B cell (primary cell): Measurements from ENCODE around the gene TJP3. TPM values are rescaled to one million over a fixed set of nuclear protein-coding genes. Genes with fewer than 3 reads are reported as not detected.

Experiments used
- ATAC-seq: fragments of 200-7000 bp; cut with Tn5 transposase; one replicate; pipeline ENCODE4 v1.10.0; 2021; ENCODE audit warnings: low read depth, mild to moderate bottlenecking, moderate number of reproducible peaks, moderate library complexity
- CTCF ChIA-PET: fragments of 350-600 bp; sonication (Branson Sonifier 250); formaldehyde crosslinking; loops from one replicate; lab custom pipeline; 2021; ENCODE audit warnings: antibody characterized with exemption, inconsistent platforms; lab: Charles Lee
- POLR2A ChIA-PET: fragments of 350-600 bp; sonication (Branson Sonifier 250); formaldehyde crosslinking; loops from one replicate; lab custom pipeline; 2021; ENCODE audit warnings: antibody characterized with exemption; lab: Charles Lee
- DNase-seq: peaks from one replicate; pipeline ENCODE4 v3.0.0; 2013
- H2AFZ ChIP-seq: 2 replicates; pipeline ENCODE4 v1.6.1; 2012; ENCODE audit warnings: mild to moderate bottlenecking, low read depth, low read length; ENCODE audit not compliant: insufficient read depth, poor library complexity, severe bottlenecking
- H3K27ac ChIP-seq, 2 donors: 1 replicate in 1 of 2; 2 replicates in 1 of 2; pipeline ENCODE4 v1.5.1; 2012 to 2013; ENCODE audit warnings: low read length in 2 of 2, mild to moderate bottlenecking in 2 of 2, moderate library complexity in 1 of 2
- H3K27me3 ChIP-seq, 4 experiments: fragments of 200-600 bp in 1 of 4; sonication (generic) in 1 of 4; replicated peaks in 1 of 4; 1 replicate in 2 of 4; 2 replicates in 2 of 4; pipeline versions ENCODE4 v1.6.1 to v1.7.0; 2013 to 2016; ENCODE audit warnings: low read length in 3 of 4, mild to moderate bottlenecking in 2 of 4, mixed read lengths in 1 of 4, moderate library complexity in 1 of 4; ENCODE audit not compliant: insufficient read depth in 4 of 4, control insufficient read depth in 3 of 4; ENCODE audit errors: control extremely low read depth in 1 of 4
- H3K36me3 ChIP-seq, 2 experiments: replicated peaks in 1 of 2; 1 replicate in 1 of 2; 2 replicates in 1 of 2; pipeline versions ENCODE4 v1.6.1 to v1.7.1; 2013; ENCODE audit warnings: low read length in 1 of 2; ENCODE audit not compliant: insufficient read depth in 2 of 2, control insufficient read depth in 1 of 2; ENCODE audit errors: control extremely low read depth in 1 of 2, extremely low read depth in 1 of 2
- H3K4me1 ChIP-seq, 2 donors: fragments of 200-600 bp in 1 of 2; sonication (generic) in 1 of 2; 1 replicate in 1 of 2; 2 replicates in 1 of 2; pipeline versions ENCODE4 v1.5.1 to v1.6.1; 2013 to 2017; ENCODE audit warnings: low read length in 2 of 2; ENCODE audit not compliant: control insufficient read depth in 2 of 2, insufficient read depth in 2 of 2
- H3K4me2 ChIP-seq: replicated peaks from 2 replicates; pipeline ENCODE3; 2012; ENCODE audit warnings: mild to moderate bottlenecking, low read depth, low read length; ENCODE audit not compliant: poor library complexity, severe bottlenecking
- H3K4me3 ChIP-seq, 5 experiments: fragments of 200-600 bp in 1 of 5; sonication (generic) in 1 of 5; 1 replicate in 3 of 5; 2 replicates in 2 of 5; pipeline versions ENCODE4 v1.5.1 to v1.7.0; 2011 to 2016; ENCODE audit warnings: low read length in 4 of 5, mild to moderate bottlenecking in 4 of 5, low read depth in 2 of 5, control low read depth in 1 of 5, moderate library complexity in 1 of 5; ENCODE audit not compliant: insufficient read depth in 1 of 5; ENCODE audit errors: control extremely low read depth in 1 of 5, extremely low read depth in 1 of 5
- H3K79me2 ChIP-seq: fragments of 200-600 bp; sonication (generic); one replicate; pipeline ENCODE4 v1.6.0; 2016; ENCODE audit warnings: low read length; ENCODE audit not compliant: control insufficient read depth, insufficient read depth
- H3K9ac ChIP-seq: fragments of 200-600 bp; sonication (generic); 2 replicates; pipeline ENCODE4 v1.6.1; 2017; ENCODE audit warnings: mild to moderate bottlenecking, low read length, moderate library complexity
- H3K9me3 ChIP-seq, 3 donors: one replicate each; pipeline versions ENCODE4 v1.6.1 to v1.7.1; 2013; ENCODE audit warnings: low read length in 2 of 3; ENCODE audit not compliant: control insufficient read depth in 2 of 3, insufficient read depth in 1 of 3; ENCODE audit errors: control extremely low read depth in 1 of 3
- H4K20me1 ChIP-seq: 2 replicates; pipeline ENCODE4 v1.6.0; 2012; ENCODE audit warnings: mild to moderate bottlenecking, low read length; ENCODE audit not compliant: insufficient read depth, control insufficient read depth, poor library complexity, severe bottlenecking
- H3K27ac Mint-ChIP-seq: one replicate; pipeline ENCODE4 v1.8.0; 2021; ENCODE audit warnings: mixed read lengths
- H3K27me3 Mint-ChIP-seq: one replicate; pipeline ENCODE4 v1.8.0; 2021; ENCODE audit warnings: mixed read lengths
- H3K4me1 Mint-ChIP-seq: one replicate; pipeline ENCODE4 v1.8.0; 2021; ENCODE audit warnings: mixed read lengths
- H3K4me3 Mint-ChIP-seq: one replicate; pipeline ENCODE4 v1.8.0; 2021; ENCODE audit warnings: mixed read lengths
- H3K9me3 Mint-ChIP-seq: one replicate; pipeline ENCODE4 v1.8.0; 2022; ENCODE audit warnings: mixed read lengths; ENCODE audit not compliant: insufficient read depth
- CTCF ChIP-seq: fragments of 200-600 bp; IDR thresholded peaks from one replicate; pipeline ENCODE4 v1.8.0; 2022; ENCODE audit warnings: antibody characterized with exemption, mild to moderate bottlenecking
- EZH2 ChIP-seq: IDR thresholded peaks from 2 replicates; pipeline ENCODE4 v1.6.1; 2012; ENCODE audit warnings: borderline replicate concordance, low read depth, mild to moderate bottlenecking, moderate library complexity, low read length; ENCODE audit not compliant: insufficient read depth, poor library complexity, severe bottlenecking
- WGBS: methylation state at CpG from one replicate; pipeline ENCODE4 v1.1.5; 2013; ENCODE audit warnings: missing lambda C conversion rate; ENCODE audit not compliant: insufficient coverage; 5-methylcytosine and 5-hydroxymethylcytosine counted together
- intact Hi-C: fragments of 100-400 bp; cut with micrococcal nuclease; formaldehyde crosslinking; loops from one replicate; pipeline ENCODE4 v1.10.0; 2022
- polyA plus RNA-seq: library from polyadenylated mRNA; depleted of rRNA; stranded (reverse); fragments of >200 nt; gene quantifications from 2 replicates; pipeline ENCODE4 v1.2.3, GENCODE V29; 2012
- total RNA-seq, 2 donors: library from RNA; stranded (reverse); fragments of 120-200 nt in 1 of 2; gene quantifications; 1 replicate in 1 of 2; 2 replicates in 1 of 2; pipeline versions ENCODE4 v1.2.3 to v1.2.4, GENCODE V29; 2013 to 2022

Gene TJP3
- total and polyA plus RNA-seq, 2 donors (not counting 1 experiment from before 2014, with no cell fraction given) = 2.1 to 2.9 TPM

- peak overlapping the region; percentile 99 for H3K4me2 ChIP-seq
- Mint-ChIP-seq H3K9me3 (no peaks in the 10 kb centered on the region), H3K27me3 (no peaks in the 10 kb centered on the region), H3K4me3 (peak overlapping the region; percentile 88), H3K27ac (peak overlapping the region; percentile 94), H3K4me1 (peaks cover 58% of the 10 kb centered on the region)
- peaks cover 31 to 33% of the 10 kb centered on the region in 2 donors for H3K4me1 ChIP-seq
- peak; percentile 63 for ATAC-seq
- peaks cover 55% of the 10 kb centered on the region for H3K79me2 ChIP-seq
- ChIA-PET CTCF (interaction anchor here (1.1 to 3.7 kb wide), 7 partner anchors 9 to 26 kb away, joined by 3 to 25 read pairs (median 4); partner anchors contain the start of gene PIP5K1C), POLR2A (interaction anchor here (0.6 to 1.7 kb wide), 4 partner anchors 10 to 330 kb away, joined by 3 to 19 read pairs (median 6); no protein-coding TSS in a partner anchor)
- DNase-seq = peak; percentile 51
- H3K27ac ChIP-seq = peak overlapping the region in 1 of 2 donors; percentile 73
- no peaks in the 10 kb centered on the region for H3K36me3 ChIP-seq
- H2AFZ ChIP-seq = peak overlapping the region; percentile 85
- intact Hi-C loops = loop anchor here (1.0 kb wide), 1 partner anchor 12 kb away; the partner anchor contains the start of gene PIP5K1C
- 10% methylated on average over 55 of the region's 55 CpGs for WGBS
- no peaks in the 10 kb centered on the region for H3K27me3 ChIP-seq
- H3K9ac ChIP-seq = peak overlapping the region; percentile 71
- H3K4me3 ChIP-seq = peak overlapping the region in 4 of 5 experiments; percentile 28 to 71 (median 60)
- H3K9me3 ChIP-seq = peaks cover 0 to 16% (median 0%) of the 10 kb centered on the region in 3 donors
- no peak for TF ChIP-seq CTCF
- TF ChIP-seq EZH2 = no peak
- peaks cover 49% of the 10 kb centered on the region for H4K20me1 ChIP-seq
Measured at GRCh38 chr19:3687774-3688706, 20.1 kb upstream of the TJP3 start.
